ENCODE data around the gene CCDC50.

- TF ChIP-seq, protein P1, sequence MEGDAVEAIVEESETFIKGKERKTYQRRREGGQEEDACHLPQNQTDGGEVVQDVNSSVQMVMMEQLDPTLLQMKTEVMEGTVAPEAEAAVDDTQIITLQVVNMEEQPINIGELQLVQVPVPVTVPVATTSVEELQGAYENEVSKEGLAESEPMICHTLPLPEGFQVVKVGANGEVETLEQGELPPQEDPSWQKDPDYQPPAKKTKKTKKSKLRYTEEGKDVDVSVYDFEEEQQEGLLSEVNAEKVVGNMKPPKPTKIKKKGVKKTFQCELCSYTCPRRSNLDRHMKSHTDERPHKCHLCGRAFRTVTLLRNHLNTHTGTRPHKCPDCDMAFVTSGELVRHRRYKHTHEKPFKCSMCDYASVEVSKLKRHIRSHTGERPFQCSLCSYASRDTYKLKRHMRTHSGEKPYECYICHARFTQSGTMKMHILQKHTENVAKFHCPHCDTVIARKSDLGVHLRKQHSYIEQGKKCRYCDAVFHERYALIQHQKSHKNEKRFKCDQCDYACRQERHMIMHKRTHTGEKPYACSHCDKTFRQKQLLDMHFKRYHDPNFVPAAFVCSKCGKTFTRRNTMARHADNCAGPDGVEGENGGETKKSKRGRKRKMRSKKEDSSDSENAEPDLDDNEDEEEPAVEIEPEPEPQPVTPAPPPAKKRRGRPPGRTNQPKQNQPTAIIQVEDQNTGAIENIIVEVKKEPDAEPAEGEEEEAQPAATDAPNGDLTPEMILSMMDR (IDR thresholded peaks at IDR 0.05) = no peak
- TF ChIP-seq POLR2A (IDR thresholded peaks at IDR 0.05) = no peak
- no peak for TF ChIP-seq POLR2AphosphoS5 (IDR thresholded peaks at IDR 0.05)
- TF ChIP-seq EP300 (IDR thresholded peaks at IDR 0.05) = no peak
These were observed 21.9 kb upstream of the CCDC50 start for GRCh38 chr3:191307341-191307740.

All from upper lobe of left lung (tissue), 4 donors.